OCI-LY1 (cell line): ENCODE results near the gene NAA16.
A peak's percentile ranks its signal among the peaks of the same experiment; 100 is the strongest.

Source experiments
- H2AFZ ChIP-seq: fragments of 200-600 bp; sonication (generic), shearing (Covaris generic); 2 replicates; pipeline ENCODE4 v1.6.0; 2014; ENCODE audit warnings: antibody characterized with exemption, mild to moderate bottlenecking, low read length
- H3F3A ChIP-seq: fragments of 200-600 bp; sonication (generic), shearing (Covaris generic); 2 replicates; pipeline ENCODE4 v1.6.0; 2014; ENCODE audit warnings: mild to moderate bottlenecking, antibody characterized with exemption, low read length, moderate library complexity; ENCODE audit not compliant: insufficient read depth
- H3K27ac ChIP-seq: fragments of 200-600 bp; sonication (generic); 2 replicates; pipeline ENCODE4 v1.5.1; 2014; ENCODE audit warnings: low read length, mixed run types, mild to moderate bottlenecking, low read depth; ENCODE audit not compliant: poor library complexity, severe bottlenecking
- H3K27me3 ChIP-seq: fragments of 200-600 bp; sonication (generic); 2 replicates; pipeline ENCODE4 v1.6.0; 2014; ENCODE audit warnings: antibody characterized with exemption, mild to moderate bottlenecking, low read length, moderate library complexity; ENCODE audit not compliant: insufficient read depth
- H3K36me3 ChIP-seq: fragments of 200-600 bp; sonication (generic); 2 replicates; pipeline ENCODE4 v1.6.1; 2014; ENCODE audit warnings: mild to moderate bottlenecking, antibody characterized with exemption, low read length, moderate library complexity, mixed read lengths; ENCODE audit not compliant: insufficient read depth
- H3K4me1 ChIP-seq: fragments of 200-600 bp; sonication (generic); 2 replicates; pipeline ENCODE4 v1.5.1; 2014; ENCODE audit warnings: mild to moderate bottlenecking, low read length, moderate library complexity; ENCODE audit not compliant: insufficient read depth, severe bottlenecking
- H3K4me2 ChIP-seq: fragments of 200-600 bp; sonication (generic), shearing (Covaris generic); 2 replicates; pipeline ENCODE4 v1.6.1; 2014; ENCODE audit warnings: low read length
- H3K4me3 ChIP-seq: fragments of 200-600 bp; sonication (generic); 2 replicates; pipeline ENCODE4 v1.5.1; 2014; ENCODE audit warnings: low read length, low read depth, mild to moderate bottlenecking, mixed read lengths; ENCODE audit not compliant: poor library complexity, severe bottlenecking
- H3K79me2 ChIP-seq: fragments of 200-600 bp; shearing (Covaris generic); 2 replicates; pipeline ENCODE4 v1.6.1; 2016; ENCODE audit warnings: mixed run types, low read length, mixed read lengths; ENCODE audit not compliant: insufficient read depth
- H3K9ac ChIP-seq: fragments of 200-600 bp; sonication (generic), shearing (Covaris generic); 2 replicates; pipeline ENCODE4 v1.6.1; 2014; ENCODE audit warnings: mild to moderate bottlenecking, low read length, mixed read lengths
- H3K9me2 ChIP-seq: fragments of 200-600 bp; sonication (generic), shearing (Covaris generic); 2 replicates; pipeline ENCODE4 v1.6.1; 2014; ENCODE audit warnings: low read depth, mild to moderate bottlenecking, low read length, mixed read lengths
- H3K9me3 ChIP-seq: fragments of 200-600 bp; shearing (Covaris generic); 2 replicates; pipeline ENCODE4 v1.6.1; 2014; ENCODE audit warnings: low read length, mixed read lengths
- H4K20me1 ChIP-seq: fragments of 200-600 bp; sonication (generic), shearing (Covaris generic); 2 replicates; pipeline ENCODE4 v1.6.0; 2016; ENCODE audit warnings: mild to moderate bottlenecking, low read length; ENCODE audit not compliant: insufficient read depth
- CTCF ChIP-seq: fragments of 200-600 bp; sonication (generic), shearing (Covaris generic); IDR thresholded peaks from 2 replicates; pipeline ENCODE4 v1.5.1; 2017; ENCODE audit warnings: mild to moderate bottlenecking, antibody characterized with exemption, low read length, moderate library complexity, mixed read lengths
- EZH2 ChIP-seq: fragments of 200-600 bp; sonication (generic), shearing (Covaris generic); IDR thresholded peaks from 2 replicates; pipeline ENCODE4 v1.8.0; 2017; ENCODE audit warnings: borderline replicate concordance, mixed run types, mild to moderate bottlenecking, antibody characterized with exemption, low read length, moderate library complexity, mixed read lengths

NAA16 gene

DNA sequence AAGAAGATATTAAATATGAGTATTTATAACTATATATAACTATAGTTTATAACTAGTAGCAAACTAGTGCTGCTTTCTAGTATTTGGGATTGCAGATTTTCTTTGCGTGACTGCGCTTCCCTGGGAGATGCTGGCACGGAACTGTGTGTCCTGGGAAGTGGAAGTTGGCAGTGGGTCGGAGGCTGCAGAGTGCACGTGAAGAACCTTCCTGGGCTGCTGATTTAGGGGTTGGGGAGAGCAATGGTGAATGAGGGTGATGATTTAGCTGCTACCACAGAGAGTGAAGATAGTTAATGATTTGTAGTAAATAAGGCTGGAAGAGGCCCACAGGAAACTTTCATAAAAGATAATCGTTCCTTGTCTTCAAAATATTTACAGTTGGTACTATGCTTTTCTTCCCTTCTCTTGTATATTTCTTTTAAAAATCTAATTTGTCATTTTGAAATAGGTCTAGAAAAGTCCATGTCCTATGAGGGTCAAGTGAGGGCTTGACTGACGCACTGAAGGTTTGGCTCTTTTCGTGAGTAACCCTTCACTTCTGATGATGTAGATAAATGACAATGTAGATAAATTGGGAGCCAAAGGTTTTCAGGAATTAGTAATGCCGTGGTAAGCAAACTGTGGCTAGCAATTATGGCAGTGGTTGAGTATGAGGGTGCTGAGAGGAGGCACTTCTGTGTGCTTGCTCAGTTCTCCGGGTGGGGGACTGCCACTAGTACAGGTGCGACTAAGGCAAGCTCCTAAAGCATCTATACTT, 3.0 kb upstream of the NAA16 start:
- H3K9me3 ChIP-seq, result no peaks in the 10 kb centered on the region
- no peaks in the 10 kb centered on the region for H4K20me1 ChIP-seq
- H3K36me3 ChIP-seq, result no peaks in the 10 kb centered on the region
- no peak overlapping the region for H3K4me3 ChIP-seq
- no peaks in the 10 kb centered on the region for H3K9me2 ChIP-seq
- H2AFZ ChIP-seq, result no peak overlapping the region
- H3K4me1 ChIP-seq, result peaks cover 9% of the 10 kb centered on the region
- no peaks in the 10 kb centered on the region for H3F3A ChIP-seq
- H3K27ac ChIP-seq, result no peak overlapping the region
- no peaks in the 10 kb centered on the region for H3K27me3 ChIP-seq
- TF ChIP-seq CTCF (no peak), EZH2 (no peak)
- H3K9ac ChIP-seq, result no peak overlapping the region
- no peak overlapping the region for H3K4me2 ChIP-seq
- peaks cover 19% of the 10 kb centered on the region for H3K79me2 ChIP-seq

- Histone ChIP-seq H3K36me3 (peaks cover 3% of the 10 kb centered on the region), H3K9me2 (no peaks in the 10 kb centered on the region), H3K79me2 (peaks cover 54% of the 10 kb centered on the region), H3K27ac (peak overlapping the region; percentile 71), H3K4me3 (peak overlapping the region; percentile 96), H3K9ac (peak overlapping the region; percentile 77), H3K4me2 (peak overlapping the region; percentile 82), H3K27me3 (no peaks in the 10 kb centered on the region), H3K4me1 (peaks cover 39% of the 10 kb centered on the region), H3K9me3 (no peaks in the 10 kb centered on the region), H3F3A (no peaks in the 10 kb centered on the region), H4K20me1 (no peaks in the 10 kb centered on the region), H2AFZ (no peak overlapping the region)
- TF ChIP-seq CTCF (no peak), EZH2 (no peak)
These were observed 524 bp downstream of the NAA16 start for GRCh38 chr13:41311406-41312175.

GRCh38 chr13:41312176-41312500, 1.1 kb downstream of the NAA16 start:
- Histone ChIP-seq H4K20me1 (no peaks in the 10 kb centered on the region), H3K79me2 (peaks cover 59% of the 10 kb centered on the region), H3K36me3 (peaks cover 8% of the 10 kb centered on the region), H3K4me3 (peak overlapping the region; percentile 96), H3K9me2 (no peaks in the 10 kb centered on the region), H3F3A (no peaks in the 10 kb centered on the region), H3K27me3 (no peaks in the 10 kb centered on the region), H3K9ac (peak overlapping the region; percentile 77), H2AFZ (no peak overlapping the region), H3K9me3 (no peaks in the 10 kb centered on the region), H3K4me2 (peak overlapping the region; percentile 82), H3K27ac (peak overlapping the region; percentile 71), H3K4me1 (peaks cover 43% of the 10 kb centered on the region)
- TF ChIP-seq CTCF (no peak), EZH2 (no peak)
